HG03469 (cell line): Measurements from ENCODE around the gene KIF7.

Source experiments
- ATAC-seq: cut with Tn5 transposase; IDR thresholded peaks from one replicate; pipeline ENCODE4 v1.9.1; 2021; ENCODE audit warnings: mild to moderate bottlenecking, moderate library complexity, moderate number of reproducible peaks; ENCODE audit not compliant: unreplicated experiment

Gene KIF7

DNA sequence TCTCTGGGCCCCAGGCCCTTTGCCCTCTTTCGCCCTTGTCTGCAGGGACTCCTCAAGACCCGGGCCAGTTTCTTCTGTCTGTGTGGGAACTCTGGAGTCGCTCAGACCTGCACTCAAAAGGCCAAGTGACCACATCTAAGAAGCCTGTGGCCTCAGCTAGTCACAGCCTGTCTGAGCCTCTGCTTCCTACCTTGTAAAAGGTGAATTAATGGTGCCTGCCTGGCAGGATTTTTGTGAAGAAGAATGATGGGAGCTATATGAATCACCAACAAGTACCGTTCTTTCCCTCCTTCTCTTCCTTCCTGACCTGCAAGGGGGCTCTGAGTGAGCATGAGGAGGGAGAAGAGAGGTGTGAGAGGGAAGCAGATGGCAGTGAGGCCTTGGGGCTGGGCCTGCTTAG lies 16.4 kb upstream of the KIF7 start:
- ATAC-seq, result no peak

GRCh38 chr15:89670971-89671560 lies 15.8 kb upstream of the KIF7 start:
- no peak for ATAC-seq

- ATAC-seq, result no peak
Observed at GRCh38 chr15:89669941-89670340, 14.7 kb upstream of the KIF7 start.

DNA sequence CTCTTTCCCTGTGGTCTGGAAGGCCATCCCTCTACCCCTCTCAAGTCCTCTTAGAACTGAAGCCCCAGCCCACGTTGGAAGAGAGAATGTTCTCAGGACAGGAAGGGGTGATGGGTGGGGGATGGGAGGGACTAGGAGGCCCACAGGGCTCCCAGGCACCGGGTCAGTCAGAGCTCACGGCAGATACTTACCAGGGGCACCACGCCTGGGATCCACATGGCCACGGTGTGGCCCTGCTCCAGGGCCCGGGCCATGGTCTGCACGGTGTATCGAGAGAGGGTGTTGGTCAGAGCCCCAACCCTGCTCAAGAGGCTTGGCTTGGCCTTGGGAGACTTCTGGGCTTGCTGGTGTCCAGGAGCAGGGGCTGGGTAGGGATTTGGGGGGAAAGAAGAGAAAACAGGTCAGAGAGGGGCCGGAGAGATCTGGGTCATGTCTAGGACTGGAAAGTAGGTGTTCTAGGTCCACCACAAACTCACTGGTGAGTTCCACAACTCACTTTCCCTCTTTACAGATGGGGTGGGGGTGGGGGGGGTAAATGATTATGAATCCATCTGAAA lies 14.1 kb upstream of the KIF7 start:
- ATAC-seq, result no peak

GRCh38 chr15:89668171-89668570 lies 12.9 kb upstream of the KIF7 start:
- ATAC-seq, result no peak

GRCh38 chr15:89667706-89667960 lies 12.4 kb upstream of the KIF7 start:
- no peak for ATAC-seq

DNA sequence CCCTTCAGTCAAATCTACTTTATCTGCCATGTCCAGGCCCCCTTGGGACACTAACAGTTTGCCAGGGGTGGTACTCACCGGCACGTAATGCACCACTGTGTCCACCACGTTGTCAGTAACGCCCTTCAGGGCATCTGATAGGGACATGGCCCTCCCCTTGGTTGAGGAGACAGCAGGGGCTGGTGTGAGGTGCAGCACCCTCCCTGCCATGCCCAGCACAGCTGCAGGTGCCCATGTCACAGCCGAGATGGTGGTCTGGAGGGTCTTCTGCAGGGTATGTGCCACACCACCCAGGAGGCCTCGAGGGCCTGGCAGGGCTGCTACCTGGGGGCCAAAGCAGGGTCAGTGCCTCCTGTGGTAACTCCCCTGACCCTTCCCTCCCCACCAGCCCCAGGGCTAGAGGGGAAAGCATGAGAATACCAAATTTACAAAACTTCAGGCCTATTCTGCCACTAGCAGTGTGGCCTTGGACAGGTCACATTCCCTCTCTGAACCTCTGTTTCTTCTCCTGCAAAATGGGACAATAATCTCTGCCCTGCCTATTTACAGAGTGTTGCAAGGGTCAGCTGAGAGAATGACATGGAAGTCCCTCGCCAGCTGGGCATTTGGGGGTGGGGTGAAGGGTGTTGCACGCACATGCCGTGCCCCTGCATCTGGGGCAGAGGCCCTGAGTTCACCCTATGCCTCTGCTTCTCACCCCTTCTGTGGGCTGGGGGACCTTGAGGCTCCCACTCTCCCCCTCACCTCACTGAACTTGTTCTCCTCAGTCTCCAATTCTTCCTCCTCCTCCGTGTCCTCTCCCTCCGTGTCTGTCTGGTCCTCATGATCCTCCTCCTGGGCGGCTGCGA lies 11.8 kb upstream of the KIF7 start:
- no peak for ATAC-seq

DNA sequence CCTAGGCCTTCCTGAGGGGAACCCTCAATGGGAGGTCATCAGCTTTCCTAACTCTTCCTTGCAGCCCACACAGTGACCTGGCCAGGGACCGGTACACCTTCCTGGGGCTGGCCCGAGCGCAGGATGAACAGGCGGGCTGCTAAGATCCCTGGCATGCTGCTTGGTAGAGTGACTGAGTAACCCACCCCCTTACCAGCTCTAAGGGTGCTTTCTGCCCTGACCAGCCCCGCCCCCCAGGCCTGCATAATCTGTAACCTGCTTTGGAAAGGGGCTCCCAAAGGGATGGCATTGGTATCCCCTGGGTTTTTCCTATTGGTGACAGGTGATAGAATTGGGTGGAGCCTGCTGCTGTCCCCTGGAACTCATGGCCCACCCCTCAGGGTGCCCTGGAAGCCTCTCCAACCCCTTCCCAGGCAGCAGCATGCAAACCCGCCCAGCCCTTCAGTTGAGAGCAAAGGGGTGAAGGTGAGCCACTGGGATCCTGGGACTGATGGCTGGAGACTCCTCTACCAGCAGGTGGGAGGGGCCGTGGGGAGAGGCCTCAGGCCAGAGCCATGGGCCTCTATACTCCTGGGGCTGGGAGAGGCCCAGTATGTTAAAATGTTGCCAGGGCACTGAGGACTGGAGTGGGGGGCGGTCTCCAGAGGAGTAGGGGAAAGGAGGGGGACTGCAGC lies 11.1 kb upstream of the KIF7 start:
- ATAC-seq, result no peak

GRCh38 chr15:89665449-89666181 lies 10.3 kb upstream of the KIF7 start:
- no peak for ATAC-seq

- no peak for ATAC-seq
Observed at GRCh38 chr15:89664441-89665350, 9.4 kb upstream of the KIF7 start.

GRCh38 chr15:89662893-89663626 lies 7.8 kb upstream of the KIF7 start:
- no peak for ATAC-seq

GRCh38 chr15:89660556-89660955 lies 5.3 kb upstream of the KIF7 start:
- no peak for ATAC-seq

DNA sequence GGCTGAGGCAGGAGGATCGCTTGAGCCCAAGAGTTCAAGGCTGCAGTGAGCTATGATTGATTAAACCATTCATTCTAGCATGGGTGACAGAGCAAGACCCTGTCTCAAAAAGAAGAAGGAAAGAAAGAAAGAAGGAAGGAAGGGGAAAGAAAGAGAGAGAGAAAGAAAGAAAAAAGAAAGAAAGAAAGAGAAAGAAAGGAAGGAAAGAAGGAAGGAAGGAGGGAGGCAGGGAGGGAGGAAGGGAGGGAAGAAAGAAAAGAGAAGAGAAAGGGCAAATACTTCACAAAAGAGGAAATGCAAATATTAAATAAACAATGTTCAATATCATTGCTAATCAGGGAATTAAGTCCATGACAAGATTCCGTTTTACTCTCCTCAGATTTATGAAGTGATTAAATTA lies 4.0 kb upstream of the KIF7 start:
- ATAC-seq, result no peak

GRCh38 chr15:89657686-89658200 lies 2.5 kb upstream of the KIF7 start:
- ATAC-seq, result no peak

DNA sequence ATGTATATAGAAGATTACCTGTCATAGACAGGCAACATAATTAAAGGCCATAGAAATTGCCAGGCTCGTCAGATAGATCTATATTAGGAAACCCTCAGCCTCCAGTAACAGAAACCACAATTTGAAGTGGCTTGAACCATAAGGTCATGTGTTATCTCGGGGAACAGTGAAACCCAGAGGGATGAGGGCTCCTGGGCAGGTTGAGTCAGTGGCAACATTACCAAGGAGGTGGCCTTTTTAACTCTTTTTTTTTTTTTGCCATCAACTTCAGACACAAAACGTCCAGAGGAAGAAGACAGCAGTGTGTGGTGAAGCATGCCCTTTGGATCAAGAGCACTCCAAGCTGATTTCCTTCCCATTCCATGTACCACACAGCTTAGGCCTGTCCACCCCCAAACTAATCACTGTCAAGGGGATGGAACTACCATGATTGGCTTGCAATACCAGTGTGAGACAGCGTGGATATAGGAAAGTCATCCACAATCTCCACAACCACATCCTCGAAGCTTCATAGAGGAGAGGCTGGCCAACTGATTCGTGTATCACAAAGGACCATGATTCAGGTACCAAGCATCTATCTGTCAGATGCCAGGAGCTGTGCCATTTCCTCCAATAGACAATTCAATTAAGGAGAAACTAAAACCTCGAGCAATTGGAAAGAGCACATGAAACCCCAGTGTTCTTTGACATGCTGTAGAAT lies 999 bp upstream of the KIF7 start:
- ATAC-seq, result no peak

GRCh38 chr15:89654301-89654761 lies 936 bp downstream of the KIF7 start:
- no peak for ATAC-seq

DNA sequence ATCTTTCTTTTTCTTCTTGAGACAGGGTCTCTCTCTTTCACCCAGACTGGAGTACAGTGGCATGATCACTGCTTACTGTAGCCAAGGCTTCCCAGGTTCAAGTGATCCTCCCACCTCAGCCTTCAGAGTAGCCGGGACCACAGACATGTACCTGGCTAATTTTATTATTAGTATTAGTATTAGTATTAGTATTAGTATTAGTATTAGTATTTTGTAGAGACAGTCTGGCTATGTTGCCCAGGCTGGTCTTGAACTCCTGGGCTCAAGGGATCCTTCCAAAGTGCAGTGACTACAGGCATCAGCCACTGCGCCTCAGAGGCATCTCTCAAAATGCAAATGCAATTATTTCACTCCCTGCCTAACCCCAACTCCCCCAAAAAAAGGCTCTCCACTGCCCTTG lies 1.7 kb downstream of the KIF7 start:
- ATAC-seq, result no peak

DNA sequence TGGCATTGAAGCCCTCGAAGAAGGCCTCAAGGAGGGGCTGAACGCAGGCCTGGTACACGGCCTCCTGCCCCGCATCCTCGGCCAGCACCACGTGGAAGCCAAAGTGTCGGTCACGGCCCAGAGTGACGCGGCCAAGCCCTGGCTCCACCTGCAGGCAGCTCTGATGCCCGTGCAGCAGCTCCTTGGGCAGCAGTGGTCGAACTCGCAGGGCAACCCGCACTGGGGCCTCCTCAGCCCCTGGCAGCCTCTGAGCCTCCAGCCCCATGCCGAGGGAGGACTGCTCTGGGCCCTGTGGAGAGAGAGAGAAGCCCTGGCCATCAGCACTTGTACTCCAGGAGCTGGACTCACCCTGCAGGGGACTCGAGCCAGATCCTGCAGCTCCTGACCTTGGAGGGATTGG lies 2.6 kb downstream of the KIF7 start:
- no peak for ATAC-seq

DNA sequence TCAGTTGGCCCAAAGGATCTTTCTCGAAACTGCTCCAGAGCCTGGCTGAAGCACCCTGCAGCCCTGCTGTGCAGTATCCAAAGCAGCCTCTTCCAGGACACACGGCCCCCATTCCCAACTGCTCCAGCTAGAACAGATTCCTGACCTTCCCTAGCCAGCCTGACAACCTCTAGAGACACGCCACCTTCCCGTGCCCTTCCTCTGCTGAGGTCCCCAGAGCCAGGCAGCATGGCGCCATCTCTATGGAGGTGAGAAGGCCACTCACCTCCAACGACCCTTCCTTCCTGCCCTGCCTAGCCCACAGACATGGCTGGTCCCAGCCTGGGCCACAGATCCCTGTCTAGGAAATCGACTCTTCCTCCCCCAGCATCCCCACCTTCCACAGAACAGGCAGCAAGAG lies 3.1 kb downstream of the KIF7 start:
- no peak for ATAC-seq
